Loucy (cell line): ENCODE data around the gene SPOCK1.

Experiments used
- CTCF ChIP-seq: fragments of 200-600 bp; sonication (generic); conservative IDR thresholded peaks from 2 replicates; pipeline ENCODE4 v1.5.1; 2014; ENCODE audit warnings: mild to moderate bottlenecking, antibody characterized with exemption, low read length
- EZH2phosphoT487 ChIP-seq: fragments of 200-600 bp; IDR thresholded peaks from 2 replicates; pipeline ENCODE4 v1.6.1; 2018; ENCODE audit warnings: antibody characterized with exemption, mild to moderate bottlenecking, moderate library complexity, borderline replicate concordance

- TF ChIP-seq CTCF (no peak), EZH2phosphoT487 (no peak)
These were observed 234.6 kb downstream of the SPOCK1 start for GRCh38 chr5:137264573-137264972.
